ENCODE results near the gene NES. TPM values are rescaled to one million over a fixed set of nuclear protein-coding genes. Genes with fewer than 3 reads are reported as not detected.

NES gene
- total RNA-seq, 2 experiments from 2014 or later: 0.07 TPM; not detected in 1

GRCh38 chr1:156623946-156624813 is 53.0 kb downstream of the NES start:
- intact Hi-C loops (cut with micrococcal nuclease): loop anchor here (1.0 kb wide), 1 partner anchor 15 kb away; no protein-coding TSS in a partner anchor
- peaks cover 10% of the 10 kb centered on the region for H3K4me1 Mint-ChIP-seq (ENCODE audit: low read depth)
- no peaks in the 10 kb centered on the region for H3K36me3 Mint-ChIP-seq
- peak overlapping the region; percentile 45 for H3K4me3 Mint-ChIP-seq
- peaks cover 54% of the 10 kb centered on the region for H3K27me3 Mint-ChIP-seq
- DNase-seq: peak; percentile 55
- no peaks in the 10 kb centered on the region for H3K9me3 Mint-ChIP-seq
- no peak overlapping the region for H3K27ac Mint-ChIP-seq
- POLR2A ChIA-PET: no interaction called here
- CTCF ChIA-PET: interaction anchor here (0.6 to 9.6 kb wide), 37 partner anchors 11 to 238 kb away, joined by 3 to 209 read pairs (median 5); partner anchors contain the start of genes BCAN, CRABP2, GPATCH4 and HDGF

DNA sequence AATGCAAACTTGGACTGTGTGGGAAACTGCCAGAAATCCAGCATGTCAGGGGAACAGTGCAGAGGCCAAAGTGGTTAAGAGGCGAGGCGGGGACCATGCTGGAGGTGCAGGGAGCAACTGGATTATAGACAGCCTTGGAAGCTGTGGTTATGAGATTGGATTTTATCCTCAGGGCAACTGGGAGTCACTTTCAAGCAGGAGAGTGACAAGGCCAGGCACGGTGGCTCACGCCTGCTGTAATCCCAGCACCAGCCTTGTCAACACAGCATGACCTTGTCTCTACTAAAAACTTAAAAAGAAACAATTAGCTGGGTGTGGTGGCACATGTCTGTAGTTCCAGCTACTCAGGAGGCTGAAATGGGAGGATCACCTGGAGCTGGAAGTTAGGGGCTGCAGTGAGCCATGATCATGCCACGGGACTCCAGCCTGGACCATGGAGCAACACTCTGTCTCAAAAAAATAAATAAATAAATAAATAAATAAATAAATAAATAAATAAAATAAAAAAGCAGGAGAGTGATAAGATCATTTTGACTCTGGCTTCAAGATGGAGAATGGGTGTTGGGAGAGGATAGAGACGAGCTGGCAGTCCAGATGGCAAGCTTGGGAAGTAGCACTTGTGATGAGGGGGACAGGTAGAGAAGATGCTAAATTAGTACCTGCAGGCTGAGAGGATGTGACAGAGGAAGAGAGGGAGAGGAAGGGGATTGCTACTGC is 54.5 kb downstream of the NES start:
- no peaks in the 10 kb centered on the region for H3K9me3 Mint-ChIP-seq
- intact Hi-C loops (cut with micrococcal nuclease): no loop called here
- ChIA-PET CTCF (interaction anchor here (1.2 to 9.6 kb wide), 9 partner anchors 10 to 305 kb away, joined by 3 to 209 read pairs (median 19); partner anchors contain the start of genes BCAN and CRABP2), POLR2A (no interaction called here)
- H3K27ac Mint-ChIP-seq: no peak overlapping the region
- H3K4me3 Mint-ChIP-seq: peak overlapping the region; percentile 41
- peaks cover 53% of the 10 kb centered on the region for H3K27me3 Mint-ChIP-seq
- H3K36me3 Mint-ChIP-seq: no peaks in the 10 kb centered on the region
- DNase-seq: no peak
- peaks cover 10% of the 10 kb centered on the region for H3K4me1 Mint-ChIP-seq (ENCODE audit: low read depth)

DNA sequence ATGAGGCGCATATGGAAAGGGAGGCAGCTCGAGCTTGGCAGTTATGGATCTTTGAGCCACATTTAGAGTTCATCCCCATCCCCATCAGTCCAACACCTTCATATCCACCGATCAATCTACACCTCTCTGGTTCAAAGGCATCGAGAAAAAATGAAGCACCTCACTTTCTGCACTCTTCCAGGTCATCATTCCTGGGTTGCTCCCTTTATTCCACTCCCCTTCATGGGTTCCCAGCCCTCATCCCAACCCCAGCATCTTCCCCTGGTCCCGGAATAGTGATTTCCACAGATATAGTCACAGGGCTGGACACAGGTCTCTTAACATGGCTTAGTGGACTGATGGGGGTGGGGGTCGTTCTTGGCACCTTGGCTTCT is 57.6 kb downstream of the NES start:
- H3K27me3 Mint-ChIP-seq: peaks cover 45% of the 10 kb centered on the region
- POLR2A ChIA-PET: no interaction called here
- peaks cover 4% of the 10 kb centered on the region for H3K4me1 Mint-ChIP-seq (ENCODE audit: low read depth)
- CTCF ChIA-PET: interaction anchor here (0.7 to 3.9 kb wide), 14 partner anchors 8 to 234 kb away, joined by 3 to 15 read pairs (median 4); partner anchors contain the start of genes CRABP2 and IQGAP3
- no peak overlapping the region for H3K4me3 Mint-ChIP-seq
- DNase-seq: no peak
- intact Hi-C loops (cut with micrococcal nuclease): no loop called here
- H3K27ac Mint-ChIP-seq: no peak overlapping the region
- H3K36me3 Mint-ChIP-seq: no peaks in the 10 kb centered on the region
- H3K9me3 Mint-ChIP-seq: no peaks in the 10 kb centered on the region

- Mint-ChIP-seq H3K27ac (no peak within 1 kb of the TSS), H3K27me3 (peaks cover 42% of the 10 kb centered on the region), H3K9me3 (no peaks in the 10 kb centered on the region), H3K4me3 (no peak within 1 kb of the TSS), H3K4me1 (ENCODE audit: low read depth) (peaks cover 1% of the 10 kb centered on the region), H3K36me3 (no peaks in the 10 kb centered on the region)
- POLR2A ChIA-PET: no interaction called here
- intact Hi-C loops (cut with micrococcal nuclease): no loop called here
- CTCF ChIA-PET: interaction anchor here (0.7 to 3.9 kb wide), 10 partner anchors 8 to 233 kb away, joined by 3 to 15 read pairs (median 4); partner anchors contain the start of genes CRABP2 and IQGAP3
- peak; percentile 29 for DNase-seq
Observed at GRCh38 chr1:156618853-156619581, 58.2 kb downstream of the NES start, which contains the start of gene HAPLN2. TSS of gene HAPLN2 (plus strand) at chr1:156619415. CDS start at chr1:156623491, 4,076 bp downstream.

Other genes with a start within 250 kb of the NES start
- gene MEF2D, start 176.6 kb downstream of the NES start, total RNA-seq: 10 to 100 TPM; 35.9 to 39.7 TPM
- gene IQGAP3, start 104.8 kb downstream of the NES start, total RNA-seq: 10 to 100 TPM; 16.9 to 19.3 TPM
- under 1 TPM; 0.51 to 0.90 TPM for gene TTC24, start 97.7 kb downstream of the NES start, total RNA-seq
- 10 to 100 TPM; 73.6 to 76.7 TPM for gene NAXE, start 85.6 kb downstream of the NES start, total RNA-seq
- gene GPATCH4, start 75.9 kb downstream of the NES start, total RNA-seq: 10 to 100 TPM; 40.2 to 43.2 TPM
- under 1 TPM; 0.21 to 0.34 TPM for gene HAPLN2, start 58.0 kb downstream of the NES start, total RNA-seq
- not detected for gene BCAN, start 35.3 kb downstream of the NES start, total RNA-seq
- 1 to 10 TPM; 1.1 to 2.3 TPM for gene CRABP2, start 28.2 kb upstream of the NES start, total RNA-seq
- gene METTL25B, start 51.1 kb upstream of the NES start, total RNA-seq: 10 to 100 TPM; 43.0 to 46.3 TPM
- gene ISG20L2, start 51.4 kb upstream of the NES start, total RNA-seq: 10 to 100 TPM; 35.6 to 36.8 TPM
- 100 to 1,000 TPM; 105 to 106 TPM for gene MRPL24, start 63.7 kb upstream of the NES start, total RNA-seq
- 100 to 1,000 TPM; 357 to 365 TPM for gene HDGF, start 74.3 kb upstream of the NES start, total RNA-seq
- 10 to 100 TPM; 58.6 to 67.2 TPM for gene PRCC, start 90.1 kb upstream of the NES start, total RNA-seq
- gene SH2D2A, start 139.4 kb upstream of the NES start, total RNA-seq: 100 to 1,000 TPM; 280 to 294 TPM
- under 1 TPM; 0.05 to 0.14 TPM for gene INSRR, start 181.7 kb upstream of the NES start, total RNA-seq
- gene NTRK1, start 183.5 kb upstream of the NES start, total RNA-seq: 1 to 10 TPM; 6.4 to 6.7 TPM
- not detected for gene PEAR1, start 216.3 kb upstream of the NES start, total RNA-seq
- not detected for gene LRRC71, start 243.2 kb upstream of the NES start, total RNA-seq